GM23338 (cell line): Measurements from ENCODE around the gene CSGALNACT2. TPM values are rescaled to one million over a fixed set of nuclear protein-coding genes. Genes with fewer than 3 reads are reported as not detected.

Source experiments
- ATAC-seq: fragments of 200-7000 bp; cut with Tn5 transposase; 3 replicates; pipeline ENCODE4 v1.9.1; 2020
- DNase-seq: peaks from one replicate; pipeline ENCODE4 v3.0.0-alpha.2; 2015; ENCODE audit warnings: low spot score
- H2AFZ ChIP-seq: fragments of 200-600 bp; sonication (generic); 2 replicates; pipeline ENCODE4 v1.8.0; 2016; ENCODE audit warnings: antibody characterized with exemption, mild to moderate bottlenecking, moderate library complexity
- H3F3A ChIP-seq: fragments of 200-600 bp; sonication (generic); replicated peaks from 2 replicates; pipeline ENCODE4 v1.8.0; 2017; ENCODE audit warnings: antibody characterized with exemption, mixed run types, low read depth
- H3K27ac ChIP-seq: fragments of 200-600 bp; sonication (generic); 2 replicates; pipeline ENCODE4 v1.6.1; 2016; ENCODE audit warnings: low read depth
- H3K27me3 ChIP-seq: fragments of 200-600 bp; sonication (generic); 2 replicates; pipeline ENCODE4 v1.8.0; 2016; ENCODE audit warnings: mild to moderate bottlenecking, mixed run types, moderate library complexity; ENCODE audit not compliant: insufficient read depth
- H3K36me3 ChIP-seq: fragments of 200-600 bp; sonication (generic); 2 replicates; pipeline ENCODE4 v1.8.0; 2016; ENCODE audit warnings: mild to moderate bottlenecking; ENCODE audit not compliant: insufficient read depth
- H3K4me1 ChIP-seq: fragments of 200-600 bp; sonication (generic); 2 replicates; pipeline ENCODE4 v1.8.0; 2016; ENCODE audit warnings: mild to moderate bottlenecking, moderate library complexity; ENCODE audit not compliant: insufficient read depth
- H3K4me2 ChIP-seq: fragments of 200-600 bp; sonication (generic); 2 replicates; pipeline ENCODE4 v1.7.1; 2017; ENCODE audit warnings: mixed run types
- H3K4me3 ChIP-seq: fragments of 200-600 bp; sonication (generic); 2 replicates; pipeline ENCODE4 v1.6.1; 2016; ENCODE audit warnings: mixed run types
- H3K79me2 ChIP-seq: fragments of 200-600 bp; sonication (generic); replicated peaks from 2 replicates; pipeline ENCODE4 v1.8.0; 2017; ENCODE audit warnings: mild to moderate bottlenecking; ENCODE audit not compliant: insufficient read depth
- H3K9me2 ChIP-seq: fragments of 200-600 bp; sonication (generic); 2 replicates; pipeline ENCODE4 v1.8.0; 2017; ENCODE audit not compliant: insufficient read depth
- H4K20me1 ChIP-seq: fragments of 200-600 bp; sonication (generic); replicated peaks from 2 replicates; pipeline ENCODE4 v1.8.0; 2017; ENCODE audit warnings: mild to moderate bottlenecking; ENCODE audit not compliant: insufficient read depth
- H3K27ac Mint-ChIP-seq: 2 replicates; pipeline ENCODE4 v1.8.0; 2020; ENCODE audit warnings: inconsistent platforms, mild to moderate bottlenecking, moderate library complexity, mixed read lengths
- H3K27me3 Mint-ChIP-seq: 3 replicates; pipeline ENCODE4 v1.8.0; 2022; ENCODE audit warnings: low read depth, mild to moderate bottlenecking, moderate library complexity, mixed read lengths, inconsistent platforms; ENCODE audit not compliant: insufficient read depth, poor library complexity
- H3K36me3 Mint-ChIP-seq: 3 replicates; pipeline ENCODE4 v1.8.0; 2021; ENCODE audit warnings: low read depth, mild to moderate bottlenecking, inconsistent platforms, moderate library complexity, mixed read lengths
- H3K4me1 Mint-ChIP-seq: 3 replicates; pipeline ENCODE4 v1.8.0; 2020; ENCODE audit warnings: mild to moderate bottlenecking, inconsistent platforms, mixed read lengths
- H3K4me3 Mint-ChIP-seq: 3 replicates; pipeline ENCODE4 v1.8.0; 2021; ENCODE audit warnings: moderate library complexity, mild to moderate bottlenecking, inconsistent platforms, mixed read lengths
- H3K9me3 Mint-ChIP-seq: 3 replicates; pipeline ENCODE4 v1.8.0; 2020; ENCODE audit warnings: moderate library complexity, mild to moderate bottlenecking, inconsistent platforms, mixed read lengths
- CREB1 ChIP-seq: fragments of 250-450 bp; sonication (Bioruptor Pico); IDR thresholded peaks from 2 replicates; pipeline ENCODE4 v1.5.0; 2020; ENCODE audit warnings: low read depth, mild to moderate bottlenecking, moderate library complexity
- EZH2 ChIP-seq: fragments of 200-600 bp; sonication (generic); IDR thresholded peaks from one replicate; pipeline ENCODE4 v1.8.0; 2017; ENCODE audit warnings: antibody characterized with exemption, mild to moderate bottlenecking, low read depth; ENCODE audit not compliant: unreplicated experiment
- EZH2phosphoT487 ChIP-seq: fragments of 200-600 bp; sonication (generic); IDR thresholded peaks from one replicate; pipeline ENCODE4 v1.8.1; 2018; ENCODE audit warnings: antibody characterized with exemption; ENCODE audit not compliant: unreplicated experiment
- JUNB ChIP-seq: IDR thresholded peaks from one replicate; pipeline ENCODE4 v1.6.1; 2016; ENCODE audit warnings: antibody characterized with exemption; ENCODE audit not compliant: unreplicated experiment
- NANOG ChIP-seq: IDR thresholded peaks from 2 replicates; pipeline ENCODE4 v1.6.1; 2016; ENCODE audit warnings: antibody characterized with exemption, borderline replicate concordance
- POLR2AphosphoS5 ChIP-seq: IDR thresholded peaks from 2 replicates; pipeline ENCODE4 v1.6.1; 2016; ENCODE audit warnings: antibody characterized with exemption, low read depth
- STAT1 ChIP-seq: IDR thresholded peaks from one replicate; pipeline ENCODE4 v1.6.1; 2016; ENCODE audit warnings: antibody characterized with exemption; ENCODE audit not compliant: unreplicated experiment
- ZNF114 ChIP-seq: fragments of 250-450 bp; sonication (Bioruptor Pico); IDR thresholded peaks from 2 replicates; pipeline ENCODE4 v1.5.0; 2020; ENCODE audit warnings: mild to moderate bottlenecking, moderate library complexity
- ZNF331 ChIP-seq: fragments of 250-450 bp; sonication (Bioruptor Pico); IDR thresholded peaks from 2 replicates; pipeline ENCODE4 v1.5.0; 2020; ENCODE audit warnings: low read depth, mild to moderate bottlenecking, moderate library complexity
- polyA plus RNA-seq: library from polyadenylated mRNA; unstranded; fragments of >200 nt; fragmentation: Nextera tagmentation; extraction: Ambion mirVana; gene quantifications from 2 replicates; pipeline ENCODE4 v1.2.1, GENCODE V29; 2016
- total RNA-seq: library from RNA; depleted of rRNA; stranded (reverse); fragments of >200 nt; shearing (Covaris generic); gene quantifications from 2 replicates; pipeline ENCODE4 v1.2.3, GENCODE V29; 2014
- TF ChIP-seq, protein P1 (sequence below): IDR thresholded peaks from 2 replicates; pipeline ENCODE4 v1.6.1; 2016; ENCODE audit warnings: antibody characterized with exemption
- TF ChIP-seq, protein P2 (sequence below), 2 experiments: fragments of 200-600 bp in 1 of 2; sonication (generic) in 1 of 2; conservative IDR thresholded peaks; 2 replicates each; pipeline versions ENCODE4 v1.5.1 to v1.6.1; 2016 to 2017; ENCODE audit warnings: antibody characterized with exemption in 2 of 2, low read depth in 2 of 2, mild to moderate bottlenecking in 2 of 2, moderate library complexity in 1 of 2
- TF ChIP-seq, protein P3 (sequence below): IDR thresholded peaks from one replicate; pipeline ENCODE4 v1.6.1; 2018; ENCODE audit warnings: antibody characterized with exemption; ENCODE audit not compliant: unreplicated experiment
- TF ChIP-seq, protein P4 (sequence below): fragments of 250-450 bp; sonication (Bioruptor Pico); IDR thresholded peaks from 2 replicates; pipeline ENCODE4 v1.5.0; 2020; ENCODE audit warnings: mild to moderate bottlenecking, moderate library complexity

The CSGALNACT2 gene
- total and polyA plus RNA-seq, 2 experiments from 2014 or later: 3.0 to 4.6 TPM

DNA sequence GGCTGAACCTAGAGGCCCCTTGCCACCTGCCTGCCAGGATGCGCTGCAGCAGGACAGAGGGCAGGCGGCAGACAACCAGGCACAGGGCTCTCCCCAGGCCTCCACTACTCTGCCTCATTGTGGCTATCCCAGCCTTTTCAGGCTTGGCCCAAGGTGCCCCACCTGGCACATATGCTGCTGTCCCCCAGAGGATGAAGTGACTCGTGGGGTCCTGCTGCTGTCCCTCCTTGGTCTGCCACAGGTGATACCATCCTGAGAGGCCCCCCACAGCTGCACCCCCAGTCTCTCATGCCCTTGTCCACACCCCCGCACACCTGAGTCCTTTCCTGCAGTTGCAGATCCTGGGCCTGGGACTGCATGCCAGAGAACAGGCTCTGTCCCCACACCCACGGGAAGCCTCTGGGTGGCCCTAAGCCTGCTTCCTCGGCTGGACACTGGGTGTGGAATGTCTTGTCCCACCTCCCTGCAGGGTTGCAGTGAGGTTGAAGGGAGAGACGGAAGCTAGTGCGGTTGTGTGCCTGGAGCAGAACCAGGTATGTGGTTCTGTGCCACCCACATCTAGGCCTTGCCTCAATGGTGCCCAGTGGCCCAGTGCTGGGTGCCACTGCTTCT lies 73.3 kb downstream of the CSGALNACT2 start:
- Histone ChIP-seq H3K36me3 (no peaks in the 10 kb centered on the region), H4K20me1 (no peaks in the 10 kb centered on the region), H3K4me3 (no peak overlapping the region), H3K9me2 (no peaks in the 10 kb centered on the region), H3K27me3 (no peaks in the 10 kb centered on the region), H3F3A (no peaks in the 10 kb centered on the region), H3K27ac (no peak overlapping the region), H3K79me2 (no peaks in the 10 kb centered on the region), H3K4me1 (no peaks in the 10 kb centered on the region), H3K4me2 (no peak overlapping the region), H2AFZ (no peak overlapping the region)
- Mint-ChIP-seq H3K9me3 (no peaks in the 10 kb centered on the region), H3K27me3 (peaks cover 11% of the 10 kb centered on the region), H3K27ac (no peak overlapping the region), H3K4me3 (no peak overlapping the region), H3K36me3 (no peaks in the 10 kb centered on the region), H3K4me1 (peaks cover 2% of the 10 kb centered on the region; the same call in 2 of the 3 replicates)
- DNase-seq (no peak), ATAC-seq (no peak)
- TF ChIP-seq NANOG: no peak
- TF ChIP-seq, protein P1, sequence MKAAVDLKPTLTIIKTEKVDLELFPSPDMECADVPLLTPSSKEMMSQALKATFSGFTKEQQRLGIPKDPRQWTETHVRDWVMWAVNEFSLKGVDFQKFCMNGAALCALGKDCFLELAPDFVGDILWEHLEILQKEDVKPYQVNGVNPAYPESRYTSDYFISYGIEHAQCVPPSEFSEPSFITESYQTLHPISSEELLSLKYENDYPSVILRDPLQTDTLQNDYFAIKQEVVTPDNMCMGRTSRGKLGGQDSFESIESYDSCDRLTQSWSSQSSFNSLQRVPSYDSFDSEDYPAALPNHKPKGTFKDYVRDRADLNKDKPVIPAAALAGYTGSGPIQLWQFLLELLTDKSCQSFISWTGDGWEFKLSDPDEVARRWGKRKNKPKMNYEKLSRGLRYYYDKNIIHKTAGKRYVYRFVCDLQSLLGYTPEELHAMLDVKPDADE: no peak
- no peak for TF ChIP-seq CREB1 (CRISPR knock-in tag)
- no peak for TF ChIP-seq STAT1
- no peak for TF ChIP-seq ZNF114 (CRISPR knock-in tag)
- no peak for TF ChIP-seq EZH2
- TF ChIP-seq, protein P2, sequence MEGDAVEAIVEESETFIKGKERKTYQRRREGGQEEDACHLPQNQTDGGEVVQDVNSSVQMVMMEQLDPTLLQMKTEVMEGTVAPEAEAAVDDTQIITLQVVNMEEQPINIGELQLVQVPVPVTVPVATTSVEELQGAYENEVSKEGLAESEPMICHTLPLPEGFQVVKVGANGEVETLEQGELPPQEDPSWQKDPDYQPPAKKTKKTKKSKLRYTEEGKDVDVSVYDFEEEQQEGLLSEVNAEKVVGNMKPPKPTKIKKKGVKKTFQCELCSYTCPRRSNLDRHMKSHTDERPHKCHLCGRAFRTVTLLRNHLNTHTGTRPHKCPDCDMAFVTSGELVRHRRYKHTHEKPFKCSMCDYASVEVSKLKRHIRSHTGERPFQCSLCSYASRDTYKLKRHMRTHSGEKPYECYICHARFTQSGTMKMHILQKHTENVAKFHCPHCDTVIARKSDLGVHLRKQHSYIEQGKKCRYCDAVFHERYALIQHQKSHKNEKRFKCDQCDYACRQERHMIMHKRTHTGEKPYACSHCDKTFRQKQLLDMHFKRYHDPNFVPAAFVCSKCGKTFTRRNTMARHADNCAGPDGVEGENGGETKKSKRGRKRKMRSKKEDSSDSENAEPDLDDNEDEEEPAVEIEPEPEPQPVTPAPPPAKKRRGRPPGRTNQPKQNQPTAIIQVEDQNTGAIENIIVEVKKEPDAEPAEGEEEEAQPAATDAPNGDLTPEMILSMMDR (conservative IDR thresholded peaks at IDR 0.05; ENCODE audit: low read depth in 2 of 2): no peak
- TF ChIP-seq, protein P3, sequence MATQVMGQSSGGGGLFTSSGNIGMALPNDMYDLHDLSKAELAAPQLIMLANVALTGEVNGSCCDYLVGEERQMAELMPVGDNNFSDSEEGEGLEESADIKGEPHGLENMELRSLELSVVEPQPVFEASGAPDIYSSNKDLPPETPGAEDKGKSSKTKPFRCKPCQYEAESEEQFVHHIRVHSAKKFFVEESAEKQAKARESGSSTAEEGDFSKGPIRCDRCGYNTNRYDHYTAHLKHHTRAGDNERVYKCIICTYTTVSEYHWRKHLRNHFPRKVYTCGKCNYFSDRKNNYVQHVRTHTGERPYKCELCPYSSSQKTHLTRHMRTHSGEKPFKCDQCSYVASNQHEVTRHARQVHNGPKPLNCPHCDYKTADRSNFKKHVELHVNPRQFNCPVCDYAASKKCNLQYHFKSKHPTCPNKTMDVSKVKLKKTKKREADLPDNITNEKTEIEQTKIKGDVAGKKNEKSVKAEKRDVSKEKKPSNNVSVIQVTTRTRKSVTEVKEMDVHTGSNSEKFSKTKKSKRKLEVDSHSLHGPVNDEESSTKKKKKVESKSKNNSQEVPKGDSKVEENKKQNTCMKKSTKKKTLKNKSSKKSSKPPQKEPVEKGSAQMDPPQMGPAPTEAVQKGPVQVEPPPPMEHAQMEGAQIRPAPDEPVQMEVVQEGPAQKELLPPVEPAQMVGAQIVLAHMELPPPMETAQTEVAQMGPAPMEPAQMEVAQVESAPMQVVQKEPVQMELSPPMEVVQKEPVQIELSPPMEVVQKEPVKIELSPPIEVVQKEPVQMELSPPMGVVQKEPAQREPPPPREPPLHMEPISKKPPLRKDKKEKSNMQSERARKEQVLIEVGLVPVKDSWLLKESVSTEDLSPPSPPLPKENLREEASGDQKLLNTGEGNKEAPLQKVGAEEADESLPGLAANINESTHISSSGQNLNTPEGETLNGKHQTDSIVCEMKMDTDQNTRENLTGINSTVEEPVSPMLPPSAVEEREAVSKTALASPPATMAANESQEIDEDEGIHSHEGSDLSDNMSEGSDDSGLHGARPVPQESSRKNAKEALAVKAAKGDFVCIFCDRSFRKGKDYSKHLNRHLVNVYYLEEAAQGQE: no peak
- TF ChIP-seq EZH2phosphoT487: no peak
- no peak for TF ChIP-seq POLR2AphosphoS5
- no peak for TF ChIP-seq ZNF331 (CRISPR knock-in tag)
- TF ChIP-seq JUNB: no peak
- TF ChIP-seq, protein P4, sequence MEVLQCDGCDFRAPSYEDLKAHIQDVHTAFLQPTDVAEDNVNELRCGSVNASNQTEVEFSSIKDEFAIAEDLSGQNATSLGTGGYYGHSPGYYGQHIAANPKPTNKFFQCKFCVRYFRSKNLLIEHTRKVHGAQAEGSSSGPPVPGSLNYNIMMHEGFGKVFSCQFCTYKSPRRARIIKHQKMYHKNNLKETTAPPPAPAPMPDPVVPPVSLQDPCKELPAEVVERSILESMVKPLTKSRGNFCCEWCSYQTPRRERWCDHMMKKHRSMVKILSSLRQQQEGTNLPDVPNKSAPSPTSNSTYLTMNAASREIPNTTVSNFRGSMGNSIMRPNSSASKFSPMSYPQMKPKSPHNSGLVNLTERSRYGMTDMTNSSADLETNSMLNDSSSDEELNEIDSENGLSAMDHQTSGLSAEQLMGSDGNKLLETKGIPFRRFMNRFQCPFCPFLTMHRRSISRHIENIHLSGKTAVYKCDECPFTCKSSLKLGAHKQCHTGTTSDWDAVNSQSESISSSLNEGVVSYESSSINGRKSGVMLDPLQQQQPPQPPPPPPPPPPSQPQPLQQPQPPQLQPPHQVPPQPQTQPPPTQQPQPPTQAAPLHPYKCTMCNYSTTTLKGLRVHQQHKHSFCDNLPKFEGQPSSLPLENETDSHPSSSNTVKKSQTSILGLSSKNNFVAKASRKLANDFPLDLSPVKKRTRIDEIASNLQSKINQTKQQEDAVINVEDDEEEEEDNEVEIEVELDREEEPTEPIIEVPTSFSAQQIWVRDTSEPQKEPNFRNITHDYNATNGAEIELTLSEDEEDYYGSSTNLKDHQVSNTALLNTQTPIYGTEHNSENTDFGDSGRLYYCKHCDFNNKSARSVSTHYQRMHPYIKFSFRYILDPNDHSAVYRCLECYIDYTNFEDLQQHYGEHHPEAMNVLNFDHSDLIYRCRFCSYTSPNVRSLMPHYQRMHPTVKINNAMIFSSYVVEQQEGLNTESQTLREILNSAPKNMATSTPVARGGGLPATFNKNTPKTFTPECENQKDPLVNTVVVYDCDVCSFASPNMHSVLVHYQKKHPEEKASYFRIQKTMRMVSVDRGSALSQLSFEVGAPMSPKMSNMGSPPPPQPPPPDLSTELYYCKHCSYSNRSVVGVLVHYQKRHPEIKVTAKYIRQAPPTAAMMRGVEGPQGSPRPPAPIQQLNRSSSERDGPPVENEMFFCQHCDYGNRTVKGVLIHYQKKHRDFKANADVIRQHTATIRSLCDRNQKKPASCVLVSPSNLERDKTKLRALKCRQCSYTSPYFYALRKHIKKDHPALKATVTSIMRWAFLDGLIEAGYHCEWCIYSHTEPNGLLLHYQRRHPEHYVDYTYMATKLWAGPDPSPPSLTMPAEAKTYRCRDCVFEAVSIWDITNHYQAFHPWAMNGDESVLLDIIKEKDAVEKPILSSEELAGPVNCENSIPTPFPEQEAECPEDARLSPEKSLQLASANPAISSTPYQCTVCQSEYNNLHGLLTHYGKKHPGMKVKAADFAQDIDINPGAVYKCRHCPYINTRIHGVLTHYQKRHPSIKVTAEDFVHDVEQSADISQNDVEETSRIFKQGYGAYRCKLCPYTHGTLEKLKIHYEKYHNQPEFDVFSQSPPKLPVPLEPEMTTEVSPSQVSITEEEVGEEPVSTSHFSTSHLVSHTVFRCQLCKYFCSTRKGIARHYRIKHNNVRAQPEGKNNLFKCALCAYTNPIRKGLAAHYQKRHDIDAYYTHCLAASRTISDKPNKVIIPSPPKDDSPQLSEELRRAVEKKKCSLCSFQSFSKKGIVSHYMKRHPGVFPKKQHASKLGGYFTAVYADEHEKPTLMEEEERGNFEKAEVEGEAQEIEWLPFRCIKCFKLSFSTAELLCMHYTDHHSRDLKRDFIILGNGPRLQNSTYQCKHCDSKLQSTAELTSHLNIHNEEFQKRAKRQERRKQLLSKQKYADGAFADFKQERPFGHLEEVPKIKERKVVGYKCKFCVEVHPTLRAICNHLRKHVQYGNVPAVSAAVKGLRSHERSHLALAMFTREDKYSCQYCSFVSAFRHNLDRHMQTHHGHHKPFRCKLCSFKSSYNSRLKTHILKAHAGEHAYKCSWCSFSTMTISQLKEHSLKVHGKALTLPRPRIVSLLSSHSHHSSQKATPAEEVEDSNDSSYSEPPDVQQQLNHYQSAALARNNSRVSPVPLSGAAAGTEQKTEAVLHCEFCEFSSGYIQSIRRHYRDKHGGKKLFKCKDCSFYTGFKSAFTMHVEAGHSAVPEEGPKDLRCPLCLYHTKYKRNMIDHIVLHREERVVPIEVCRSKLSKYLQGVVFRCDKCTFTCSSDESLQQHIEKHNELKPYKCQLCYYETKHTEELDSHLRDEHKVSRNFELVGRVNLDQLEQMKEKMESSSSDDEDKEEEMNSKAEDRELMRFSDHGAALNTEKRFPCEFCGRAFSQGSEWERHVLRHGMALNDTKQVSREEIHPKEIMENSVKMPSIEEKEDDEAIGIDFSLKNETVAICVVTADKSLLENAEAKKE (CRISPR knock-in tag): no peak
